ENCODE measurements around the gene RNF112. TPM values are rescaled to one million over a fixed set of nuclear protein-coding genes. Genes with fewer than 3 reads are reported as not detected.

Gene RNF112
- total RNA-seq, 1 donor from 2014 or later, result 0.84 TPM

DNA sequence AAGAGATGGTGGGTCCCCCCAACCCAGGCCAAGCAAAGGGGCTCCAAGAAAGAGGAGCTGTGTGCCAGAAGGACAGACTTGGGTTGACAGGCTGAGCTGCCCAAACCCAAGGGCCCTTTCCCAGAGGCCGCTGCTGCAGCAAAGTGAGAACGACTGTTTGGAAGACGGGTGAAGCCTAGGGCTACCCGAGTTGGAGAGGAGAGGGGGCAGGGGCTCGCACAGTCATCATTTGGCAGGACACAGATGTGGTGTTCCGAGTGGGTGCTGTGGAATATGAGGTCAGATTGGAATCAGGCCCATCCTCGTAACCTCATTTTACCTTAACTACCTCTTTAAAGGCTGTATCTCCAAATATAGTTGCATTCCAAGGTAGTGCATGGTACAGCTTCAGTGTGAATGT lies 18.7 kb upstream of the RNF112 start:
- Mint-ChIP-seq H3K4me3 (no peak overlapping the region), H3K27me3 (ENCODE audit: low read depth) (no peaks in the 10 kb centered on the region), H3K4me1 (peaks cover 9% of the 10 kb centered on the region), H3K9me3 (no peaks in the 10 kb centered on the region), H3K36me3 (ENCODE audit: low read depth) (no peaks in the 10 kb centered on the region), H3K27ac (ENCODE audit: unreplicated experiment) (no peak overlapping the region)
- TF ChIP-seq, protein P1, sequence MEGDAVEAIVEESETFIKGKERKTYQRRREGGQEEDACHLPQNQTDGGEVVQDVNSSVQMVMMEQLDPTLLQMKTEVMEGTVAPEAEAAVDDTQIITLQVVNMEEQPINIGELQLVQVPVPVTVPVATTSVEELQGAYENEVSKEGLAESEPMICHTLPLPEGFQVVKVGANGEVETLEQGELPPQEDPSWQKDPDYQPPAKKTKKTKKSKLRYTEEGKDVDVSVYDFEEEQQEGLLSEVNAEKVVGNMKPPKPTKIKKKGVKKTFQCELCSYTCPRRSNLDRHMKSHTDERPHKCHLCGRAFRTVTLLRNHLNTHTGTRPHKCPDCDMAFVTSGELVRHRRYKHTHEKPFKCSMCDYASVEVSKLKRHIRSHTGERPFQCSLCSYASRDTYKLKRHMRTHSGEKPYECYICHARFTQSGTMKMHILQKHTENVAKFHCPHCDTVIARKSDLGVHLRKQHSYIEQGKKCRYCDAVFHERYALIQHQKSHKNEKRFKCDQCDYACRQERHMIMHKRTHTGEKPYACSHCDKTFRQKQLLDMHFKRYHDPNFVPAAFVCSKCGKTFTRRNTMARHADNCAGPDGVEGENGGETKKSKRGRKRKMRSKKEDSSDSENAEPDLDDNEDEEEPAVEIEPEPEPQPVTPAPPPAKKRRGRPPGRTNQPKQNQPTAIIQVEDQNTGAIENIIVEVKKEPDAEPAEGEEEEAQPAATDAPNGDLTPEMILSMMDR (conservative IDR thresholded peaks at IDR 0.05), result no peak
- DNase-seq (ENCODE audit: low read depth, low spot score), result no peak

- H3K27ac Mint-ChIP-seq (ENCODE audit: unreplicated experiment), result no peak overlapping the region
- H3K4me3 Mint-ChIP-seq, result no peak overlapping the region
- H3K36me3 Mint-ChIP-seq (ENCODE audit: low read depth), result no peaks in the 10 kb centered on the region
- no peak for DNase-seq (ENCODE audit: low read depth, low spot score)
- H3K9me3 Mint-ChIP-seq, result no peaks in the 10 kb centered on the region
- TF ChIP-seq, protein P1 (conservative IDR thresholded peaks at IDR 0.05), result no peak
- H3K27me3 Mint-ChIP-seq (ENCODE audit: low read depth), result no peaks in the 10 kb centered on the region
- H3K4me1 Mint-ChIP-seq, result no peaks in the 10 kb centered on the region
Measured at GRCh38 chr17:19397556-19398041, 13.4 kb upstream of the RNF112 start.

GRCh38 chr17:19398301-19399181 lies 12.5 kb upstream of the RNF112 start:
- Mint-ChIP-seq H3K36me3 (ENCODE audit: low read depth) (no peaks in the 10 kb centered on the region), H3K9me3 (no peaks in the 10 kb centered on the region), H3K27ac (ENCODE audit: unreplicated experiment) (no peak overlapping the region), H3K27me3 (ENCODE audit: low read depth) (no peaks in the 10 kb centered on the region), H3K4me1 (no peaks in the 10 kb centered on the region), H3K4me3 (no peak overlapping the region)
- TF ChIP-seq, protein P1 (conservative IDR thresholded peaks at IDR 0.05), result no peak
- DNase-seq (ENCODE audit: low read depth, low spot score), result no peak

- H3K27ac Mint-ChIP-seq (ENCODE audit: unreplicated experiment), result no peak overlapping the region
- DNase-seq (ENCODE audit: low read depth, low spot score), result no peak
- TF ChIP-seq, protein P1 (conservative IDR thresholded peaks at IDR 0.05), result no peak
- H3K36me3 Mint-ChIP-seq (ENCODE audit: low read depth), result no peaks in the 10 kb centered on the region
- H3K27me3 Mint-ChIP-seq (ENCODE audit: low read depth), result no peaks in the 10 kb centered on the region
- no peaks in the 10 kb centered on the region for H3K4me1 Mint-ChIP-seq
- H3K4me3 Mint-ChIP-seq, result no peak overlapping the region
- peaks cover 2% of the 10 kb centered on the region for H3K9me3 Mint-ChIP-seq
Measured at GRCh38 chr17:19399750-19400450, 11.1 kb upstream of the RNF112 start.

DNA sequence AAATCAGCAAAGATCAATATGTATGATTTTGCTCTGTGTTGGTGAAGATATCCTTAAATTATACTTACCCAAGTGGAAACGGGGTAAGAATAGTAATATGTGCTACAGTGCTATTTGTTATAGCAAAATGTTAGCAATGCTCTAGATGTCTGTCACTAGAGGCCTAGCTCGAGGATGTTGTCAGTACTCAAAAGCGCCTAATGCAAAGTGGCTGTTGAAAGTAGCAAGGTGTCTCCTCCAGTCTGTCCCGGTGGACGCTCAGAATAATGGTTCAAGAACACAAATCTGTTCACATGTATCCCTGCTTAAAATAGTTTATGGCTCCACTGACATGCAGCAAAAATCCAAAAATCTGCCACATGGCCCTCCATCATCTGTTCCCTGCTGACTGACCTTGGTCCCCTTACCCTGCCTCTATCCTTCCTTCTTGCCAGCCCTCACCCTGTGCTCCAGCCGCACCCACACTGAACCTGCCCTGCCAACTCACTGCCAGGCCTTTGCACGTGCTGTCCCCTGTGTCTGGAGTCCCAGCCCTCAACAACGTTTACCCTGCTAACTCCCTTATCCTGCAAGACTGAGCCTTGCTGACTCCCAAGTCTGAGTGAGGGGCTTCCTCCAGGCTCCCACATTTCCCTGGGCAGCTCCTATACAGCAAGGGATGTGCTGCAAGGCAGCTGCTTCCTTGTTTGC lies 9.6 kb upstream of the RNF112 start:
- Mint-ChIP-seq H3K4me1 (no peaks in the 10 kb centered on the region), H3K9me3 (peaks cover 2% of the 10 kb centered on the region), H3K4me3 (no peak overlapping the region), H3K27me3 (ENCODE audit: low read depth) (no peaks in the 10 kb centered on the region), H3K36me3 (ENCODE audit: low read depth) (no peaks in the 10 kb centered on the region), H3K27ac (ENCODE audit: unreplicated experiment) (no peak overlapping the region)
- DNase-seq (ENCODE audit: low read depth, low spot score), result no peak
- TF ChIP-seq, protein P1 (conservative IDR thresholded peaks at IDR 0.05), result no peak

Data from neural crest cell (in vitro differentiated cells).